ENCODE data around the gene VAV3.

VAV3 gene

DNA sequence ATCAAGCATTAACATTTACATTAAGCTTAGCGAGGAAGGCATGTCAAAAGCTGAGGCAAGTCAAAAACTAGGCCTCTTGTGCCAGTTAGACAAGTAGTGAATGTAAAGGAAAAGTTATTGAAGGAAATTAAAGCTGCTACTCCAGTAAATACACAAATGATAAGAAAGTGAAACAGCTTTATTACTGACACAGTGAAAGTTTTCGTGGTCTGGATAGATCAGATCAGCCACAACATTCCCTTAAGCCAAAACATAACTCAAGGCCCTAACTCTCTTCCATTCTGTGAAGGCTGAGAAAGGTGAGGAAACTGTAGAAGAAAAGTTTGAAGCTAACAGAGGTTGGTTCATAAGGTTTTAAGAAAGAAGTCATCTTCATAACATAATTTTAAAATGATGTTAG lies 131.9 kb downstream of the VAV3 start:
- DNase-seq (ENCODE audit: low spot score): no peak

DNA sequence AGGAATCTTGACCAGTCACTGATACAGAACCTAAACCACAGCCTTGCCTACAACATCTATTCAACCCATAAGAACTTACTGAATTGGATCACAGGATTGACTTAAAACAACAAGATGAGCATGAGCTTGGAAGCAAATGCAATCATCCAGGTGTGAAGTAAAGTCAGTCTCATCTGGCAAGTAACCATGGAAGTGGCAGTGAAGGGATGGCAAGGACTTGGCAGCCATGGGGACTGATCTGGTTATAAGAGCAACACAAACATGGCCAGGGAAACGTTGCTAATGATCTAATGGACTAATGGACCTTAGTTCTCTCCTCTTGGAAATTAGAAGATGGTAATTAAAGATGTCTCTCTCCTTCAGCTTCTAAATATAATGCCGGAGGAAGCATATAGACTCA lies 133.1 kb downstream of the VAV3 start:
- DNase-seq (ENCODE audit: low spot score): no peak

DNA sequence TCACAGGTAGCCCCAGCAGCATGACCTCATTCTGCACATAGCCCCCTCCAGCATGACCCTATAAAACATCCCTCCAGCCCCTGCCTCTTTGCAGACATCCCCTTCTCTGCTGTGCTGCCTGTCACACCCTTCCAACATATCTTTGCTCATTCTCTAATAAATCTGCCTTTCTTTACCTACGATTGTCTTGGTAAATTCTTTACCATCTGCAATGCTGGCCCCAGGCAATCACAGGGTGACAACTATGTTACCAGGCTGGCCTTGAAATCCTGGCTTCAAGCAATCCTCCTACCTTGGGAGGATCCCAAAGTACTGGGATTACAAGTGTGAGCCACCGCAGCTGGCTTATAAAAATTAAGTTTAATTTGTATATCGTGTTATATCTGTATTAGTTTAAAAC lies 134.5 kb downstream of the VAV3 start:
- DNase-seq (ENCODE audit: low spot score): no peak

DNA sequence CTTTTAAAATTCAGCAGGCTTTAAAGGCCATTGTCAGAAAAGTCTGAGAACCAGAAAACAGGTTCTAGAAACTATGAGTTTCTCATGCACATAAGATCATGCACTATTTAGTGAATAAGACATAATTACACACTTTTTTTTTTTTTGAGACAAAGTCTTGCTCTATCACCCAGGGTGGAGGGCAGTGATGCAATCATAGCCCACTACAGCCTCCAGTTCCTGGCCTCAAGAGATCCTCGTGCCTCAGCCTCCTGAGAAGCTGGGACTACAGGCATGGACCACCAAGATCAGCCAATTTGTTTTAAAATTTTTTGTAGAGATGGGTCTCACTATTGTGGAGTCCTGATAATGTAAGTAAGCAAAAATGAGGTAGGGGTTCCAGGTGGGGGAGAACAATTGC lies 134.9 kb downstream of the VAV3 start:
- DNase-seq (ENCODE audit: low spot score): no peak

DNA sequence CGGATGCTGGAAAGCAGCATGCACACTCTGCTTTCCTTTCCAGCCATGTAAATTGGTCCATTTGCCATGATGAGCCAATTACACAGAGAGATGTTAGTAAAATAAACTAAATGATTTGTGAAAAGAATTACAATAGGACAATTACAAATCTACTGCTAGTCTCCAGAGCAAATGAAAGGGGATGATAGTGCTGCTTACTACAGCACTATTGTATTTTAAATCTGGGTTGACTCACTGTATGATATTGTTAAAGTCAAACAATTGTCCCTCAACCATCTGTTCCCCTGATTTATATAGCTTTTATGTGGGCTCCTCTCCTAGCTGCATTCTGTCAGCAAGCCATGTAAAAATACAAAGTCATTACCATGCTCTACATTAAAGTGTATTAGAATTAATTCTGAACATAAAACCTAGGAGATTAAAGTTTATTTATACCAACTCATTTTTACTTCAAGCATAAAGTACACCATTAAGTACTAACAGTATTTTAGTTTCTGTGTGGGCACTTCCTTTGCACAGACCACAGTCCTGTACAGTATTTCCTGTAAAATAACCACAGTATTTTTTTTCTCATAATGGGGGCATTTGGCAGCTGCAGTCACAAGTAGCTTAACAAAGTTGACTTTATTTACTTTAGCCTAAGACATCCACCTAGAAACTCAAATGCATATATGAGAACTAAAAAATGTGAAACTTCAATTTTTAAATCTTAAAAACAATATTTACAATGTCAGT lies 135.8 kb downstream of the VAV3 start:
- DNase-seq (ENCODE audit: low spot score): no peak

DNA sequence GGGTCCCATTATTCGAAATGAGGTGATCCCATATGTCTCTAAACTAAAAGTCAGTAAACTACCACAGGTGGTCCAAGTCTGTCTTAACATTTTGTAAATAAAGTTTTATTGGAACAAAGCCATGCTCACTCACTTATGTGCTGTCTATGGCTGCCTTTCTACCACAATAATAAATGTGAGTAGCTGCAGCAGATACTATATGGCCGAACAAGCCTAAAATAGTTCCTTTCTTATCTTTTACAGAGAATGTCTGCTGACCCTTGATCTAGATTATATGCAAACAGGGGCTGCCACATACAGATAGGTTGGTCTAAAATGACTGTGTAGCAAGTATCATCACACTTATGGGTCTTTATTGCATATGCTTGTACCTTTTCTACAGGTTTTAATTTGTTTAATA lies 140.0 kb downstream of the VAV3 start:
- no peak for DNase-seq (ENCODE audit: low spot score)

DNA sequence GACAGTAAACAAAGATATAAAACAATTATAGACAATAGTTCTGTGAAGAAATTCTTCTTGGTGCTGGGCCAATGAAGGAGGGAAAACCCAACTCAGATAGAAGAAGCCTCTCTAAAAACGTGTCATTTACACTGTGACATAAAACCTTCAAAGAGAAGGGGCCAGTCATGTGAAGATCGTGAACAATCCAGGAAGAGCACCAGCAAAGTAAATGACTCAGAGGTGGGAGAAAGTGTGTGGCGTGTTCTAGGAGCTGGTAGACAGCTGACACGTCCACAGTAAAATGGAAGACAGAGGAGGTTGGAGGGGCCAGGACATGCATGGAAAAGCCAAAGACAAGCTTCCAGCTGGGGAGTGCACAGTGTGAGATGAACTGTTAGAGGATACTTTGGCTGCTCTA lies 143.6 kb downstream of the VAV3 start:
- no peak for DNase-seq (ENCODE audit: low spot score)

DNA sequence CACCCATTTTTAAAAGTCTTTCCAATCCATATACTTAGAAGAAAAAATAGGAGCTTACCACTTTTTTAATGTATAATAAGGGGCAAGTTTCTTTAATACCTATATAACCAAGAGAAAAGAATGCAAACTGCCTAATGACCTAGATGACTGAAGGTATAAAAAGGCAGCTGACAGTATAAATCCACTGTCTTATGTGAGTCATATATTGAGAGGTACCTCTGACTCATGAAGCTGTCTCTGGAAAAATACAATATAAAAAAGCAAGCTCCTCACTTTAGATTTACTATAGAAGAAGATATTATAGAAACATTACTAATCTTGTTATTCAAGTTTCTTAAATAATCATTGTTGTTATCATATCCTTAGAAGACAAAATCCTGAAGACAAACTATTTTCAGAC lies 144.2 kb downstream of the VAV3 start:
- no peak for DNase-seq (ENCODE audit: low spot score)

DNA sequence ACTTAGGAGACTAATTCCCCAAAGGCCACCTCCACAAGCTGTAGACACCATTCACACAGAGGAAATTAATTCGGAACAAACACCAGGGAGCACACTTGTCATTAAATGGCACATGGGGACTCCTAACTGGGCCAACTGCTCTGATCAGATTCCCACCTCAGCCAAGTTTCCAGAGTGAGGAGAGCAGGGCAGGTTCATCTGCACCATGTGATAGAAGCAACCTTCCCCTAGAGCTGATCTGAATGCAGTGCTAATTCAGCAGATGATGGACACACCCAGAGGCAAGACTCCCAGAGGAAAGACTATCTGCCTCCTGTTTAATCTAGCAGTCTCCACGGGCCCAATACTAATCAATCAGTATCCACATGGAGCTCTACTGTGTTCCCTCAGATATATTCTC lies 147.0 kb downstream of the VAV3 start:
- no peak for DNase-seq (ENCODE audit: low spot score)

DNA sequence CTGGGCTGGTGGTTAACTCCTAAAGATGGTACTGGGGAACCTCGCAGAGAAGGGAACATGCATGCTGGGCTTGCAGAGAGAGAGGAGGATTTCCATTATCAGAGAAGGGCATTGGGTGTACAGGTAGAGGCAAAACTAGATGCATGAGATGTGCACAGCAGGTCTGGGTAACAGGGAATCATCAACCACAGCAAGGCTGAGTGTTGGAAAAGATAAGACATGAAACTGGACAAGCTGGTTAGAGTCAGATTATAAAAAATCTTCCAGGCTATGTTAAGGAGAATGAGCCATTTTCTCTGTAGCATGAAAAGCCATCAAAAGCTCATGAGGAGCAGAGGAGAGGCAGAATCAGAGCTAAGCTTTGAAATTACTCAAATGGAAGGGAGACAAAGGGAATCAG lies 147.8 kb downstream of the VAV3 start:
- no peak for DNase-seq (ENCODE audit: low spot score)

DNA sequence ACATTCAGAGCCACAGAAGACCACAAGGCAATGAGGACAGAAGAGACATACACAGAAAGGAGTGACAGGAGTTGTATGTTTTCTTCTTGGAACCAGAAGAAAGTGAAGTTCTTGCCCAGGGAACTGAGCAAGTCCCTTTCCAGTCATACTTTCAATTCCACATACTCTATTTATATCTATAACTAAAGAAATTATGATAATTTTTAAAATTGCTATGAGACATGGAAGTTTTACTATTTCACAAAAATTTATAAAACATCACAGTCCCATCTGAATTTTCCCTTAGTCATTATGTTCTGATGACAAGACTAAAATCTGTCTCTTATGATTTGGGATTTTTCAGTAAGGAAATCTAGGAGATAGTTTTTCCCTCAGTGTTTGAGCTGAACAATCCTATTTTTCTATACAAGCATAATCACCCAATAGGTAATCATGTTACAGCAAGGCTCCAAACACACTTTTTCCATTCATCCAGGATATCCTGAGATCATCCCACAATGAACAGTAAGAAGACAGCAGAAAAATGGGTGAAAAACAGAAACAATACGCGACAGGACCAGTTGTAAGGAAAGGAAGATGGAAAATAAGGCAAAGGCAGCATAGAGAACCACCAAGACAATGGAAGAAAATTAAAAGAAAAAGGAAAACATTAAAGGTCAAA lies 154.6 kb downstream of the VAV3 start:
- no peak for DNase-seq (ENCODE audit: low spot score)

DNA sequence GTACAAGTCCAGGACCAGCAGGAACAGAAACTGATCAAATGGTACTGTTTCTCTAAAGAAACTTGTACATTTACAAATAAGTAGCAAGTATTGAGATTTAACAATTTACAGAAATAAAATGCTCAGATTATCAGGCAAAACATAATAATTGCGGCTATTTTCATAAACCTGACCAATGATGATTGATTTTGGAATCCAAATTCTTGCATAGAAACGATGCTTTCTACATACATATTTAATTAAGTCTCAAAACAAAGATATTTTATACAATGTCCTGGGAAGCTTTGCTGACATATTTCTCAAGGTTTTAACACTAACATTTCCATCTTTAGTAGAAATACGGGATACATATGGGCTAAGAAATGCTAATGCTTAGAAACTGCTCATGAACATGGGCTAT lies 157.1 kb downstream of the VAV3 start:
- DNase-seq (ENCODE audit: low spot score): no peak

DNA sequence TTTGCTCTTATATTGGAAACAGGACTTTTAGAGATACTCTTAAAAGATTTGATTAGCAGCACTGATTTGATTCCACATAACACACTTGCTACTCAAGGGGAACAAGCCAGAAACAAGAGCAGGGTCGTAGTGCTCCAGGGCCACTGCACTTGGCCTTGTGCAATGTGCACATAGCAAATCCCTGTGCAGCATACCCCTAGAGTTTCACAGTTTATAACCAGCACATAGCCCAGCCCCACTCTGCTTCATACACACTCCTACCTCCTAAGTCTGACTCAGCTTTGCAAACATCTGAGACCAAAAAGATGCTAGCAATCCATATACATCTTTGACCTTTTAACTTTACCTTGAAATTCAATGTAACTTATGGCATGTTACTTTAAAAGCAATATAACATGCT lies 157.6 kb downstream of the VAV3 start:
- DNase-seq (ENCODE audit: low spot score): no peak

DNA sequence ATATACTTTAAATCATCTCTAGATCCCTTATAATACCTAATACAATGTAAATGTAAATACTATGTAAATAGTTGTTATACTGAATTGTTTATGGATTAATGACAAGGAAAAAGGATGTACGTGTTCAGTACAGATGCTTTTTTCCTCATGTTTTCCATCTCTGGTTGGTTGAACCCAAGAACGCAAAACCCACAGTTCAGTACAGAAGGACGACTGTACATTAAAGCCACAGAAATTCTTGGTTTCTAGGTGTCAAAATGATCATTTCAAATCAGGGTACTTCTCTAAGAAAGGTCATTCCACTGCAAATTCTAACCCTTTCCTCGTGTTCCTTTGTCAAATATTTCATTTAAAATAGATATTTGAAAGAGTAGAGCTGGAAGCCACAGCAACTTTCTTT lies 158.1 kb downstream of the VAV3 start:
- no peak for DNase-seq (ENCODE audit: low spot score)

DNA sequence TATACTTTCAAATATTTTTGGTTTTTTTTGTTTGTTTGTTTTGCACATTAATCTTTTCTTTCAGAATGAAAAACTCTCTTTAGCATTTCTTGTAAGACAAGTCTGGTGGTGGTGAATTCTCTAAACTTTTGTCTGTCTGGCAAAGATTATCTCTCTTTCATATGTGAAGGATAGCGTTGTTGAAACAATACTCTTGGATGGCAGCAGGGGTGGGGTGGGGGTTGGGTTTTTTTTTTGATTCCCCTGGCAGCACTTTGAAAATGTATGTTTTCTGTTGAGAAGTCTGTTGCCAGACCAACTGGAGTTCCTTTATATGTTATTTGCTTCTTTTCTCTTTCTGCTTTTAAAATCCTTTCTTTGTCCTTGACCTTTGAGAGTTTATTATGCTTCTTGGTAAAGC lies 160.2 kb downstream of the VAV3 start:
- DNase-seq (ENCODE audit: low spot score): no peak

DNA sequence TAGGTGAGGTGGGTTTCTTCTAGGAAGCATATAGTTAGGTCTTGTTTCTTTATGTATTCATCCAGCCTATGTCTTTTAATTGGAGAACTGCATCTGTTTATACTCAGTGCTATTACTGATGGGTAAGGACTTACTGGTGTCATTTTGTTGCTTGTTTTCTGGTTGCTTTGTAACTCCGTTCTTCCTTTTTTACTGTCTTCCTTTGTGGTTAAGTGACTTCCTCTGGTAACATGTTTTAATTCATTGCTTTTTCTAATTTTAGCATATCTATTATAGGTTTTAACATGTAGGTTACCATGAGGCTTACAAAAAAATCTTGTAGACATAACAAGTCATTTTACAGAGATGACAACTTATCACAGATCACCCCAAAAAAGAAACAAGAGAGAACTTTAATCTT lies 160.8 kb downstream of the VAV3 start:
- no peak for DNase-seq (ENCODE audit: low spot score)

DNA sequence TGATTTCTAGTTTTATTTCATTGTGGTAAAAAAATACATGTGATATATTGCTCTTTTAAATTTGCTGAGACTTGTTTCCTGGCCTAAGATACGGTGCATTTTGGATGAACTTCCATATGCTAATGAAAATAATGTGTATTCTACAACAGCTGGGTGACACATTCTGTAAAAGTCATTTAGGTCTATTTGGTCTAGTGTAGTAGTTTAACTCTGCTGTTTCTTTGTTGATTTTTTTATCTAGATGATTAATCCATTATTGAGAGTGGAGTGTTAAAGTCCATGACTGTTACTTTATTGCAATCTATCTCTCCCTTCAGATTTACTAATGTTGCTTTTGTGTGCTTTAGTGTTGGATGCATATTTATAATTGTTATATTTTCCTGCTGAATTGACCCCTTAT lies 161.4 kb downstream of the VAV3 start:
- no peak for DNase-seq (ENCODE audit: low spot score)

DNA sequence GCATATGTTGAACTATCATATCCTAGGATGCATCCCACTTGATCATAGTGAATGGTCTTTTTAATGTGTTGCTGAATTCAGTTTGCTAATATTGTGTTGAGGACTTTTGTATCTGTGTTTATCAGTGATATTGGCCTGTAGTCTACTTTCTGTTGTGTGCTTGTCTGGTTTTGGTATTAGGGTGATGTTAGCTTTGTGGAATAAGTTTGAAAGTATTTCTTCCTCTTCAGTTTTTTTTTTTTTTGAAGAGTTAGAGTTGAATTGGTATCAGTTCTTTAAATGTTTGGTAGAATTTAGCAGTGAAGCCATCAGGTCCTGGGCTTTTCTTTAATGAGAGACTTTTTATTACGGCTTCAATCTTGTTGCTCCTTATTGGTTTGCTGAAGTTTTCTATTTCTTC lies 162.3 kb downstream of the VAV3 start:
- no peak for DNase-seq (ENCODE audit: low spot score)

DNA sequence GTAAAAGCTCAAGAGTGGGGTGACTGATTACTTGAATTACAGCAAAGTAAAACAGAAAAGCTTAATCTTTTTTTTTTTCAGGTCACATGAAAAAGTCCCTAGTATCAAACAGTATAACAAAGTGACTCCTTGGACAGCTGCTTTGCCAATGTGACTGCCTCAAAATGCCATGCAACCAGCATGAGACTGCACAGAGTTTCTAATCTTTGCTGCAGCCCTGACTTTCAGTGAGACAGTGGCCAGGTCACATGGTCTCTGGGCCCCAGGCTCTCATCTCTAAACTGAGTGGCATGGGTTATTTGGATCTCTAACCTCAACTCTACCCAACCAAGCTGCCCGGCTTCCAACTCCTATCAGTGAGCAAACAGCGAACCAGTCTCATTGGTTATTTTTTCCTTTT lies 169.0 kb downstream of the VAV3 start:
- no peak for DNase-seq (ENCODE audit: low spot score)

DNA sequence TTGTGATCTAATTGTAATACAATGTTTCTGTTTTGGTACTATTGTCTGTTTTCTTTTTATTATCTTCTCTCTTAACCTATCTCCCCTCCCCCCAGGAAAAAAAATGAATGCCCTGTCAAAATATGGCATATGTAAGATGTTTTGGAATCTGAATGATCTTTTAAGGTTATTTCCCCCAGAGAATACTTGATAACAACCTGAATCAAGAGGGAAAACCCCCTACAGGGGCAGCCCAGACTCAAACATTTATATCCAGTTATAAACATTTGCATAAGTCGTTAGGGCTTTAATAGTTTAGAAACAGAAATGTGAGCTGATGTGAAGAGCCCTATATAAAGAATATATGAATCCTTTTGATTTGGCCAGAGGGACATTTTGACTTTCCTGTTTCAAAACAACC lies 169.5 kb downstream of the VAV3 start:
- DNase-seq (ENCODE audit: low spot score): no peak

DNA sequence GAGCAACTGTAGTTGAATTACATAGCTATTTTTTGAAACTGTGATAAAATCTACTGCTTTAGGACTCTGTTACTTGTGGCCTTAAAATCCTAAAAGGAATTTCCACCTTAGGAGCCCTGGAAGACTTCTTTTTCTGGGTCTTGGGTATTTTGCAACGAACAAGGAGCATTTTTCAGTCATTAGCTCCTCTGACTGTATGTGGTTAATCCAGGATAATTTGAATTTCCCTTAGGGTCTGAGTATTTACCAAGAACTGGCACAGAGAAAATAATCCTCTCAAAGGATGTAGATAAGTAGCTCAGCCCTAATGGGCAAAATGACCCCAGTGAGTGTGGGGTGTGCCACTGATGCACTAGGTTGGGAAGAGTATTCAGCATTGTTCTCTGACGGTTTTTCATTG lies 170.4 kb downstream of the VAV3 start:
- no peak for DNase-seq (ENCODE audit: low spot score)

DNA sequence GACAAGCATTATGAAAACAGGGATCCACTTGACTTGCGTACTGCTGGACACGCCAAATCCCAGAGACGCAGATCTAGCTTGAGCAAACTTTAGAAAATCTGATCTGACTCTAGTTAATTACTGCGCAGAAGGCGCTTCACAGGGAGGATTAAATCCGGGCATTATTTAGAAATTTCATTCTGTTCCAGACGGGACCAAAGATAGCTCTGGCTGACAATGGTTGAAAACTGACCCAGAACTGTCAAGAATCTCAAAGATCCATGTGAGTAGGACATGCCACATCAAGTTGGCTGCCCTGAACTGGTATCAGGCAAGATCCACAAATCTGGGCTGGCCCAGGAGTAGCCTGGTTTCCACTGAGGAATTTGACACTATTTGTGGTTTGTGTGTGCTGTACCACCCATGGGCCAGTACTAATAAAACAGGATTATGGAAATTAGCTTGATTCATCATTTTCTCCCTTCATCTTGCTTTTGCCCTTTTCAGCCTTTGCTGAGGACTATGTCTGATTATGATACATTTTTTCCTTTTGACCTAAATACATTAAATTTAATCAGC lies 171.0 kb downstream of the VAV3 start:
- DNase-seq (ENCODE audit: low spot score): no peak

DNA sequence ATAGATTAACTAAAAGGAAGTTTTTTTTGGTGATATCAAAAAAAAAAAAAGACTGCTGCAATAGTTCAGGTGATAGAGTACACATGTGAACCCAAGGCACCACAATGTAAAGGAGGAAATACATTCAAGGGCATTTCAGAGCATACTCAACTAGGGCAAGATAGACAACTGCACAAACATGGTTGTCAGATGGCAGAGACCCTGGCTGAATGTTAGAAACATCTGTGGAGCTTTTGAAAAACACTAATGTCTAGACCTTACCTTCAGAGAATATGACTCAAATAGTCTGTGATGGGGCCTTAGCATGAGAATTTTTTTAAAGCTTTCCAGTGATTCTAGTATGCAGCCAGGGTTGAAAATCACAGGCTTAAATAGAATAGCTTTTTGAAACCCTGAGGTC lies 173.6 kb downstream of the VAV3 start:
- no peak for DNase-seq (ENCODE audit: low spot score)

Measured in iPS-NIHi11 (cell line).